AG09319 (cell line): ENCODE data around the gene NRG3.

Experiments
- DNase-seq: peaks from one replicate; pipeline ENCODE4 v3.0.0-alpha.2; 2010; ENCODE audit warnings: low read depth; ENCODE audit errors: extremely low read depth
- CTCF ChIP-seq: IDR thresholded peaks from 2 replicates; pipeline ENCODE4 v1.5.1; 2011; ENCODE audit warnings: low read depth, mild to moderate bottlenecking, inconsistent platforms, low read length, moderate library complexity

Gene NRG3

GRCh38 chr10:82150123-82150900, 275.3 kb downstream of the NRG3 start:
- no peak for DNase-seq
- TF ChIP-seq CTCF: no peak

- no peak for TF ChIP-seq CTCF
- DNase-seq: no peak
These were observed 285.3 kb downstream of the NRG3 start for GRCh38 chr10:82160307-82160706.

GRCh38 chr10:82161264-82161663, 286.3 kb downstream of the NRG3 start:
- no peak for DNase-seq
- no peak for TF ChIP-seq CTCF

- no peak for TF ChIP-seq CTCF
- DNase-seq: no peak
These were observed 287.7 kb downstream of the NRG3 start for GRCh38 chr10:82162549-82163195.

- no peak for TF ChIP-seq CTCF
- DNase-seq: no peak
These were observed 296.9 kb downstream of the NRG3 start for GRCh38 chr10:82171899-82172298.

GRCh38 chr10:82176587-82176986, 301.6 kb downstream of the NRG3 start:
- no peak for TF ChIP-seq CTCF
- no peak for DNase-seq
